OCI-LY7 (cell line): Measurements from ENCODE around the gene MYCL. TPM values are rescaled to one million over a fixed set of nuclear protein-coding genes. Genes with fewer than 3 reads are reported as not detected.

Source experiments
- BruUV-seq: library from RNA; stranded (reverse); fragments of 400-500 nt; replicated peaks from 2 replicates; lab custom pipeline; 2021; lab: Mats Ljungman, UMichigan
- CTCF ChIA-PET: fragments of 300-600 bp; sonication (Branson Sonifier 250); formaldehyde crosslinking; loops from one replicate; lab custom pipeline; 2022; ENCODE audit warnings: antibody characterized with exemption; ENCODE audit not compliant: unreplicated experiment; lab: Charles Lee
- POLR2A ChIA-PET: fragments of 300-600 bp; sonication (Branson Sonifier 250); formaldehyde crosslinking; loops from one replicate; lab custom pipeline; 2022; ENCODE audit warnings: antibody characterized with exemption; lab: Charles Lee
- DNase-seq: peaks from one replicate; pipeline ENCODE4 v3.0.0-alpha.2; 2015; ENCODE audit warnings: low spot score
- H2AFZ ChIP-seq: fragments of 200-600 bp; sonication (generic), shearing (Covaris generic); 2 replicates; pipeline ENCODE4 v1.6.1; 2014; ENCODE audit warnings: mild to moderate bottlenecking, antibody characterized with exemption, low read length, moderate library complexity
- H3K27ac ChIP-seq: fragments of 200-600 bp; sonication (generic); 2 replicates; pipeline ENCODE4 v1.5.1; 2014; ENCODE audit warnings: mixed run types, low read depth, mild to moderate bottlenecking, moderate library complexity, low read length, inconsistent platforms; ENCODE audit not compliant: poor library complexity, severe bottlenecking
- H3K36me3 ChIP-seq: fragments of 200-600 bp; sonication (generic); 2 replicates; pipeline ENCODE4 v1.6.1; 2014; ENCODE audit warnings: mild to moderate bottlenecking, antibody characterized with exemption, low read length, moderate library complexity, mixed read lengths; ENCODE audit not compliant: insufficient read depth
- H3K4me1 ChIP-seq: fragments of 200-600 bp; sonication (generic); 2 replicates; pipeline ENCODE4 v1.5.1; 2014; ENCODE audit warnings: mild to moderate bottlenecking, low read length; ENCODE audit not compliant: insufficient read depth, poor library complexity, severe bottlenecking
- H3K4me2 ChIP-seq: fragments of 200-600 bp; sonication (generic); 2 replicates; pipeline ENCODE4 v1.6.1; 2014; ENCODE audit warnings: mild to moderate bottlenecking, low read length
- H3K4me3 ChIP-seq: fragments of 200-600 bp; sonication (generic); 2 replicates; pipeline ENCODE4 v1.5.1; 2014; ENCODE audit warnings: mild to moderate bottlenecking, low read depth, low read length; ENCODE audit not compliant: poor library complexity, severe bottlenecking
- H3K79me2 ChIP-seq: fragments of 200-600 bp; sonication (generic); 2 replicates; pipeline ENCODE4 v1.6.1; 2016; ENCODE audit warnings: low read depth, mild to moderate bottlenecking, low read length, moderate library complexity, mixed read lengths; ENCODE audit not compliant: insufficient read depth
- H3K9me2 ChIP-seq: fragments of 200-600 bp; sonication (generic); 2 replicates; pipeline ENCODE4 v1.6.1; 2016; ENCODE audit warnings: mild to moderate bottlenecking, low read length, mixed read lengths; ENCODE audit not compliant: insufficient read depth
- H3K9me3 ChIP-seq: fragments of 200-600 bp; sonication (generic); 2 replicates; pipeline ENCODE4 v1.6.1; 2014; ENCODE audit warnings: mild to moderate bottlenecking, mixed run types, low read length, mixed read lengths
- H4K20me1 ChIP-seq: fragments of 200-600 bp; sonication (generic); 2 replicates; pipeline ENCODE4 v1.6.1; 2014; ENCODE audit warnings: mild to moderate bottlenecking, antibody characterized with exemption, low read length, moderate library complexity, mixed read lengths; ENCODE audit not compliant: insufficient read depth
- EZH2phosphoT487 ChIP-seq: fragments of 200-600 bp; sonication (generic); IDR thresholded peaks from 2 replicates; pipeline ENCODE4 v1.6.1; 2018; ENCODE audit warnings: low read depth, borderline replicate concordance, mild to moderate bottlenecking, mixed run types, antibody characterized with exemption, low read length, moderate library complexity, mixed read lengths
- intact Hi-C: fragments of 100-400 bp; cut with micrococcal nuclease; formaldehyde crosslinking; loops from one replicate; pipeline ENCODE4 v1.10.0; 2022; ENCODE audit not compliant: unreplicated experiment
- small RNA-seq: library from RNA; depleted of rRNA; stranded (forward); fragments of <200 nt; gene quantifications from one replicate; pipeline ENCODE3, GENCODE V24; 2014
- total RNA-seq, 2 experiments: library from RNA; depleted of rRNA in 1 of 2; stranded (reverse); fragments of >200 nt in 1 of 2; shearing (Covaris generic) in 1 of 2; gene quantifications; 2 replicates each; pipeline ENCODE4 v1.2.3, GENCODE V29; 2014 to 2022
- TF ChIP-seq, protein P1 (sequence below): fragments of 200-600 bp; sonication (generic); conservative IDR thresholded peaks from 2 replicates; pipeline ENCODE4 v1.5.1; 2014; ENCODE audit warnings: mild to moderate bottlenecking, antibody characterized with exemption, low read length, moderate library complexity, mixed read lengths

MYCL gene
- total RNA-seq, 2 experiments from 2014 or later: 0.41 to 1.0 TPM

DNA sequence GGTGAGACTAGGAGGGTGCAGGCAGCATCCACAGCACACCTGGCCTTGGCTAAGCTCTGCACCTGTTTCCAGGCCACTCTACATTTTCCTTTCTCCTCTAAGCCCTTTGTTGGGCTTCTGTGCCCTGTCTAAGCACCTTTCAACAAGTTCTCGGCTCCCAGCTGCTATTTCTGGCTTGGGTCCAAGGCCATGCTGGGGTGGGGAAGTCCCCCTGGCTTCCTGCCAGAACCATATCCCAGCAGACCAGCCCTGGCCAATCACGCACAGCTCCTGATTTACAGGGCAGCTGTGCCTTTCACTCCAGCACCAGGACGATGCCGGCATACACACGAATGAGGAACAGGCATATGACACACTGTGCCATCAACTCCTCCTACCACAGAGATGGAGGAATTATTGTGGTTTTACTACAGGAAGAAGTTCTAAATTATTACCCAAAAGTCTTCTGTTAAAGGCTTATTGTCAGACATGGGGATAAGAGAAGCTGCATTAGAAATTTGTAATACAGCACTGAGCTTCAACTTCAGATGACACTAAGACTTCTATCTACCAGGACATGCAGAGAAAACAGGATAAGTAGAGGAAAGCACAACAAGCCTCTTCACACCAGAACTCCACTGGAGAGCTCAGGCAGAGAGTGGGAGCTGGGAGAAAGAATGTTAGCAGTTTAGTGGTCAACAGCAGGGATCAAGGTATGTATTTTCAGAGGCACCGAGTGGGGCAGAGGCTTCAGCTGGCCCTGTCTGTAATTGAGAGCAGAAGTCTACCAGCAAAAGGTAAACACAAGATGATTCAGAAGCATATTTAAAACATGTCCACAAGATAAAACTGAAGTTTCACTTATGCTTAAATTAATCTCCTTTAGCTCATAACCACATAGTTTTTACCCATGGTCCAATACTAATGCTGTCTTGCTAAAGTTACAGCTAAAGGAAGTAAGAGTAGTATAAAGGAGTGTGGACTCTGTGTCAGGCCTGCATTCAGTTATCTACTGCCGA, 55.8 kb downstream of the MYCL start:
- Histone ChIP-seq H3K9me3 (no peaks in the 10 kb centered on the region), H3K27ac (no peak overlapping the region), H3K4me2 (peak overlapping the region; percentile 27), H3K4me1 (peaks cover 17% of the 10 kb centered on the region), H3K79me2 (no peaks in the 10 kb centered on the region), H2AFZ (no peak overlapping the region), H3K9me2 (no peaks in the 10 kb centered on the region), H3K4me3 (no peak overlapping the region), H3K36me3 (peaks cover 80% of the 10 kb centered on the region), H4K20me1 (no peaks in the 10 kb centered on the region)
- TF ChIP-seq, protein P1, sequence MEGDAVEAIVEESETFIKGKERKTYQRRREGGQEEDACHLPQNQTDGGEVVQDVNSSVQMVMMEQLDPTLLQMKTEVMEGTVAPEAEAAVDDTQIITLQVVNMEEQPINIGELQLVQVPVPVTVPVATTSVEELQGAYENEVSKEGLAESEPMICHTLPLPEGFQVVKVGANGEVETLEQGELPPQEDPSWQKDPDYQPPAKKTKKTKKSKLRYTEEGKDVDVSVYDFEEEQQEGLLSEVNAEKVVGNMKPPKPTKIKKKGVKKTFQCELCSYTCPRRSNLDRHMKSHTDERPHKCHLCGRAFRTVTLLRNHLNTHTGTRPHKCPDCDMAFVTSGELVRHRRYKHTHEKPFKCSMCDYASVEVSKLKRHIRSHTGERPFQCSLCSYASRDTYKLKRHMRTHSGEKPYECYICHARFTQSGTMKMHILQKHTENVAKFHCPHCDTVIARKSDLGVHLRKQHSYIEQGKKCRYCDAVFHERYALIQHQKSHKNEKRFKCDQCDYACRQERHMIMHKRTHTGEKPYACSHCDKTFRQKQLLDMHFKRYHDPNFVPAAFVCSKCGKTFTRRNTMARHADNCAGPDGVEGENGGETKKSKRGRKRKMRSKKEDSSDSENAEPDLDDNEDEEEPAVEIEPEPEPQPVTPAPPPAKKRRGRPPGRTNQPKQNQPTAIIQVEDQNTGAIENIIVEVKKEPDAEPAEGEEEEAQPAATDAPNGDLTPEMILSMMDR: no peak
- no peak for TF ChIP-seq EZH2phosphoT487
- ChIA-PET CTCF (no interaction called here), POLR2A (interaction anchor here (0.5 to 2.0 kb wide), 3 partner anchors 11 to 687 kb away, joined by 3 to 9 read pairs (median 4); no protein-coding TSS in a partner anchor)
- no TSS peak for BruUV-seq
- DNase-seq: peak; percentile 37
- intact Hi-C loops: no loop called here

Small RNA genes within 50 kb of the gene (small RNA-seq; reads per million reads assigned to genes)
- not detected for gene RF00019

Other genes starting within 250 kb of the MYCL start
- gene NT5C1A, start 229.8 kb downstream of the MYCL start, total RNA-seq (2014; rRNA removed; shearing (Covaris generic)): not detected in 2 replicates
- not detected in 2 replicates for gene NT5C1A, start 229.8 kb downstream of the MYCL start, total RNA-seq (2022)
- not detected in 2 replicates for gene HPCAL4, start 210.5 kb downstream of the MYCL start, total RNA-seq (2014; rRNA removed; shearing (Covaris generic))
- gene HPCAL4, start 210.5 kb downstream of the MYCL start, total RNA-seq (2022): not detected in 2 replicates
- gene PPIE, start 163.0 kb downstream of the MYCL start, total RNA-seq (2014; rRNA removed; shearing (Covaris generic)): 53.6 and 54.5 TPM in 2 replicates
- gene PPIE, start 163.0 kb downstream of the MYCL start, total RNA-seq (2022): 64.8 and 71.9 TPM in 2 replicates
- 0.10 and 0.79 TPM in 2 replicates for gene OXCT2, start 130.6 kb downstream of the MYCL start, total RNA-seq (2014; rRNA removed; shearing (Covaris generic))
- gene OXCT2, start 130.6 kb downstream of the MYCL start, total RNA-seq (2022): 0.17 TPM in 1 of 2 replicates, not detected in the other
- gene BMP8B, start 113.1 kb downstream of the MYCL start, total RNA-seq (2014; rRNA removed; shearing (Covaris generic)): 0.05 TPM in 1 of 2 replicates, not detected in the other
- 0.24 and 0.34 TPM in 2 replicates for gene BMP8B, start 113.1 kb downstream of the MYCL start, total RNA-seq (2022)
- gene TRIT1, start 18.4 kb downstream of the MYCL start, total RNA-seq (2014; rRNA removed; shearing (Covaris generic)): 24.8 and 29.6 TPM in 2 replicates
- gene TRIT1, start 18.4 kb downstream of the MYCL start, total RNA-seq (2022): 22.6 and 22.9 TPM in 2 replicates
- gene MFSD2A, start 53.2 kb upstream of the MYCL start, total RNA-seq (2014; rRNA removed; shearing (Covaris generic)): 6.4 and 9.9 TPM in 2 replicates
- 11.0 and 13.4 TPM in 2 replicates for gene MFSD2A, start 53.2 kb upstream of the MYCL start, total RNA-seq (2022)
- gene CAP1, start 138.8 kb upstream of the MYCL start, total RNA-seq (2014; rRNA removed; shearing (Covaris generic)): 184 and 193 TPM in 2 replicates
- gene CAP1, start 138.8 kb upstream of the MYCL start, total RNA-seq (2022): 276 and 296 TPM in 2 replicates
- gene PPT1, start 195.3 kb upstream of the MYCL start, total RNA-seq (2014; rRNA removed; shearing (Covaris generic)): 49.7 and 55.9 TPM in 2 replicates
- 66.5 and 75.4 TPM in 2 replicates for gene PPT1, start 195.3 kb upstream of the MYCL start, total RNA-seq (2022)